Jurkat, Clone E6-1 (cell line): ENCODE measurements around the gene BCL2L1. TPM values are rescaled to one million over a fixed set of nuclear protein-coding genes. Genes with fewer than 3 reads are reported as not detected.
"Not testable (repeated sequence)": the region's sequence is repeated elsewhere in the genome, so short reads cannot be mapped to it uniquely, and the experiment has no call there.

Experiments used
- DNase-seq: peaks from one replicate; pipeline ENCODE4 v3.0.0-alpha.2; 2011; ENCODE audit warnings: low read depth, low spot score
- H3K4me3 ChIP-seq: 2 replicates; pipeline ENCODE4 v1.5.1; 2011; ENCODE audit warnings: mild to moderate bottlenecking, low read length, control low read depth, moderate library complexity
- polyA plus RNA-seq: library from polyadenylated mRNA; unstranded; fragments of >200 nt; gene quantifications from one replicate; pipeline ENCODE4 v1.2.1, GENCODE V29; 2012; ENCODE audit warnings: missing spikeins; ENCODE audit not compliant: insufficient read length, insufficient read depth

BCL2L1 gene
- 54.1 TPM for polyA plus RNA-seq

DNA sequence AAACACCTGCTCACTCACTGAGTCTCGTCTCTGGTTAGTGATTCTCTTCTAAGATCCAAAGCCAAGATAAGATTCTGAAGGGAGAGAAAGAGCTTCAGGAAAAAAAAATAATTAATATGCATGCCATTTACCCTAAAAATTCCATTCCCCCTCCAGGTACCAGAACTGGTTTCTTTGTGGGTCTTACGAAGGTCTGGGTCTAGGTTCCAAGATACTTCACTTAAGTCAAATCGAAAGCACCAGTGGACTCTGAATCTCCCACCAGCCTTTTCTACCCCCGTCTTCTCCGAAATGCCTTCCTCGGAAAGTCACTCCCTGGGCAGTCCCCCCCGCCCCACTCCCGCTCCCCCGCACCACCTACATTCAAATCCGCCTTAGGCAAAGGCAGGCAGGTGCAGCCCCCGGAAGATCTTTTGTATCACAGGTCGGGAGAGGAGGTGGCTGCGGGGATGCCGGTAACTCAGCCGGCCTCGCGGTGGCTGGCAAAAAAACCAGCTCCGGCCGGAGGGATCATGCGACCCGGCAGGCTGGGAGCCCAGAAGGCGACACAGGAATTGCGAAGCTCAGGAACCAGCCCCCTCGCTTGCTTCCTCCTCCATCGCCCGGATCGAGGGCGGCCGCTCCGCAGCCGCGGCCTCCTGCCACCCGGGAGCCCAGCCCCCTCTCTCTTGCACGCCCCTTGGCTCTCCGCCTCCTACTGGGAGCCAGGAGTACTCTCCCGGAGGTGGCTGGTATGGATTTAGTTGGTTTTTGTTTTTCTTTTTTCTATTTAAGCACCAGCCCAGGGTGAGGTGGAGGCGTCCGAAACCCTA is at the start of gene BCL2L1:
TSS of gene BCL2L1 (minus strand) at position 612 of the 812 bp plus-strand sequence. CDS start 650 bp downstream, outside the sequence.
- peak; percentile 73 for DNase-seq
- H3K4me3 ChIP-seq: peak within 1 kb of the TSS; percentile 76

GRCh38 chr20:31770243-31770642 is 47.6 kb upstream of the BCL2L1 start:
- H3K4me3 ChIP-seq: no peak overlapping the region
- no peak for DNase-seq

- H3K4me3 ChIP-seq: no peak overlapping the region
- no peak for DNase-seq
Measured at GRCh38 chr20:31769681-31770080, 47.0 kb upstream of the BCL2L1 start.

DNA sequence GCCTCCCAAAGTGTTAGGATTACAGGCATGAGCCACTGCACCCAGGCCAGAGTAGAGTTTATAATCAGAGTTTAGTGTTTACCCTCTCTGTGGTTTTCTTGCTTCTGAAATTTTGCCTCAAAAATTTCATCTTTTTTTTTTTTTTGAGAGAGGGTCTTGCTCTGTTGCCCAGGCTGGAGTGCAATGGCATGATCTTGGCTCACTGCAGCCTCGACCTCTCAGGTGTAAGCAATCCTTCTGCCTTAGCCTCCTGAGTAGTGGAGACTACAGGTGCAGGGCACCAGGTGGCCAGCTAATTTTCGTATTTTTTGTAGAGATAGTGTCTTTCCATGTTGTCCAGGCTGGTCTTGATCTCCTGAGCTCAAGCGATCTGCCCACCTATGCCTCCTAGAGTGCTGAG is 45.1 kb upstream of the BCL2L1 start:
- DNase-seq: no peak
- H3K4me3 ChIP-seq: no peak overlapping the region

DNA sequence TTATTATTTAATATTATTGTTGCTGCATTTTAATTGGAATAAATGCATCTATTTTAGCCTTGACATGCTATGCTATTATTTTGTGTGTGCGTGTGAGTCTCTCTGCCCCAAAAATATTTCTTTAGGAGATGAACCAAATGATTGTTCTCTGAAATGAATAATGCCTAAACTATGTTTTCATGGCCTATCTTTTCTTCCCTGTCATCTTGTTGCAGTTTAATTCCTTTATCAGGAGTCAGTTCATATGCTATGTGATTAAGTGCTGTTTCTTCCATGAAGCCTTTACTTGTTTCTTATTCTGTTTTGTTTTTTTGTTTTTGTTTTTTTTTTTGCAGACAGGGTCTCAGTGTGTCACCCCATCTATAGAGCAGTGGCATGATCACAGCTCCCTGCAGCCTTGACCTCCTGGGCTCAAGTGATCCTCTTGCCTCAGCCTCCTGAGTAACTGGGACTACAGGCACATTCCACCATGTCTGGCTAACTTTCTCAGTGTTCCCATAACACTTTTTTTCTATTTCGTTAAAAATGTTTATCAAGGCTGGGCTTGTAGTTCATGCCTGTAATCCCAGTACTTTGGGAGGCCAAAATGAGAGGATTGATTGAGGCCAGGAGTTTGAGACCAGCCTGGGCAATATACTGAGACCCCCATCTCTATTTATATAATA is 42.1 kb upstream of the BCL2L1 start:
- no peak for DNase-seq
- no peak overlapping the region for H3K4me3 ChIP-seq

GRCh38 chr20:31760519-31761240 is 38.0 kb upstream of the BCL2L1 start:
- no peak overlapping the region for H3K4me3 ChIP-seq
- DNase-seq: no peak

DNA sequence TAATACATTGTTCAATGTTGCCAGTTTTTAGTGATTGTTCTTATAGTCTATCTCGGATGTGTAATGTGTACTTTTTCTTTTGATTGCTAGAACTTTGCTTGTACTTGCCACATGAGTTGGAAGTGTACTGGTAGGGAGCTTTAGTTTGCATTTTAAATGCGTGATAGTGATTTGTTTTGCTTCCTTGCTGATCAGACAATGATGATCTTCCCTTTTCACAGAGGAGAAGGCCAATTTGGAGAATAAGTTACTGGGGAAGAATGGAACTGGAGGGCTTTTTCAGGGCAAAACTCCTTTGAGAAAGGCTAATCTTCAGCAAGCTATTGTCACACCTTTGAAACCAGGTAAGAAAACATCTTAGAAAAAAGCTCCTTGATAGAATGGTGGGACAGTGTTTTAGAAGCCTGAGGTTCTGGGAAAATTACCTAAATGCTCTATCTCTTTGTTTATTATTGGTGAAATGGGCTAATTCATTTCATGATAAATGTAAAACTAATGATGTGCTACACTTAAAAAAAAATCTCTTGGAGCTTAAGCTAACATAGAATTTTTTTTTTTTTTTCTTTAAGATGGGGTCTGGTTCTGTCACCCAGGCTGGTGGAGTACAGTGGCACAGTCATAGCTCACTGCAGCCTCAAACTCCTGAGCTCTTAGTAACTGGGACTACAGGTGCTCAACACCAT is 37.3 kb upstream of the BCL2L1 start:
- DNase-seq: no peak
- H3K4me3 ChIP-seq: no peak overlapping the region

DNA sequence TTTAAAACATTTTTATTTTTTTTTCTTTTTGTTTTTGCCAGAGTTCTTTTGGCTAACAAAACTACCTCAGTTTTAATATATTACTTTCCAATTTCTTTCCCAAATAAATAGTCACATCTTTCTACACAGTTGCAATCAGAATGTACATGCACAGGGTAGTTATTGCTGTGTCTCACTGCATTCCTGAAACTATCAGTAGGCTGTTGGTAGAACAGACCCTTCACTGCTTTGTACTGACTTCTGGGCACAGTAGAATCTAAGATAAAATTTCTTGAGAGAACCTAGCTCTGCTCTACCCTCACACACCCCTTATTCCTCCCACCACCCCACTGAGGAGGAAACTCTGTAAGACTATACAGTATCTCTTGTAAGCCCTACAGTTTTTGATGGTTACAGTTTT is 36.3 kb upstream of the BCL2L1 start:
- DNase-seq: no peak
- no peak overlapping the region for H3K4me3 ChIP-seq

DNA sequence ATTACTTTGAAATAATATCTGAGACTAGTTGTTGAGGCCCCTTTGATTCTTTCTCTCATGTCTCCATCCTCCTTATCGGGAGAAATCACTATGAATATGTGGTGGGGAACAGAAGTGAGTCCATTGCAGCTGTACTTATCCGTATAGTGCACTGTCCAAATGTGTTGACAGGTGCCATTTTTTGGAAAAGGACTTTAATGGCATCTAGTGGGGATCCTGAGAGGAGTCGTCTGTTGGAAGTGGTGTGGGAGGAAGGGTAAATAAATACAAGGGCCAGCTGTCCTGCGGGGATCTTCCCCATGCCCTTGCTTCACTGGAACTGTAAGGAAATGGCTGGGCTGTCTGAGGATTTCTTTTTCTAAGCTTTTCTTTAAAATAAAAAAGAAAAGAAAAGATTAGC is 35.9 kb upstream of the BCL2L1 start:
- H3K4me3 ChIP-seq: no peak overlapping the region
- DNase-seq: no peak

- no peak for DNase-seq
Measured at GRCh38 chr20:31757254-31757653, 34.6 kb upstream of the BCL2L1 start.

DNA sequence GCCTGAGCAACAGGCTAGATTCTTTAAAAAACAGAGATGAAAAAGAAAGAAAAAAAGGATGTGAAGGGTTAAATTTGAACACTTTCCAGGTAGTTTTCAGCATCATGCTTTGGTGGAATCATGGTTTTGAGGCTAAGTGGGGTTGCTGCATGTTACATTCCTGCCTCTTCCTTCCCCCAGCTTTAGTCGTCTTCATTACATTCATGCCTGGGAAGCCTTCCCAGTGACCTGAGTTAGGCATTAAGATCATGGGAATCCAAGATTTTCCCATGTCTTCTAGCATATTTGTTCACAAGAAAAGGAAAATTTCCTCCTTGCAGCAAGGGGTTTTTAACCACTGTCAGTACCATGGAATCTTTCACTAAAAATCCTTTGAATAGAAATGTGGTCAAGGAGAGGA is 28.5 kb upstream of the BCL2L1 start:
- H3K4me3 ChIP-seq: no peak overlapping the region
- no peak for DNase-seq

More at GRCh38 chr20:31757254-31757653, 34.6 kb upstream of the BCL2L1 start:
- no peak overlapping the region for H3K4me3 ChIP-seq

DNA sequence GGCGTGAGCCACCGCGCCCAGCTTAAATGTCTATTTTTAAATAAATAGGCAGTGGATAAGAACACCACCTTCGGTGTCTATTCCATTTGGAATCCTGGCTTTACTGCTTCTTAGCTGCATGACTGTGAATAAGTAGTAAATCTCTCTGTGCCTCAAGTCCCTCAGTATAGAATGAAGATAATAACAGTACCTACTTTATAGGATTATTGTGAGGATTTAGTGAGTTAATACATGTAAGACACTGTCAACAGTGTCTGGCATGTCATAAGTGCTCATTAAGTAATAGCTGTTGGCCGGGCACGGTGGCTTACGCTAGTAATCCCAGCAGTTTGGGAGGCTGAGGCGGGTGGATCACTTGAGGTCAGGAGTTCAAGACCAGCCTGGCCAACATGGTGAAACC is 26.6 kb upstream of the BCL2L1 start:
- DNase-seq: no peak
- no peak overlapping the region for H3K4me3 ChIP-seq

GRCh38 chr20:31747640-31748039 is 25.0 kb upstream of the BCL2L1 start:
- DNase-seq: no peak

DNA sequence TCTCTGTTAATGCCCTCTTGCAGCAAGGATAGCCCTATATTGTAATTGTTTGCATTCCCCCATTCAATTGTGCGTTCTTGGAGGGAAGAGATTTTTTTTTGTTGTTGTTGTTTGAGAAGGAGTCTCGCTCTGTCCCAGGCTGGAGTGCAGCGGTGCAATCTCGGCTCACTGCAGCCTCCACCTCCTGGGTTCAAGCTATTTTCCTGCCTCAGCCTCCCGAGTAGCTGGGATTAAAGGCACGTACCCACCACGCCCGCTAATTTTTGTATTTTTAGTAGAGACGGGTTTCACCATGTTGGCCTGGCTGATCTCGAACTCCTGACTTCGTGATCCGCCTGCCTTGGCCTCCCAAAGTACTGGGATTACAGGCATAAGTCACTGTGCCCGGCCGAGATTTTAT is 24.4 kb upstream of the BCL2L1 start:
- not testable (repeated sequence) for H3K4me3 ChIP-seq, DNase-seq

More at GRCh38 chr20:31747640-31748039, 25.0 kb upstream of the BCL2L1 start:
- no peak overlapping the region for H3K4me3 ChIP-seq

- no peak for DNase-seq
- H3K4me3 ChIP-seq: no peak overlapping the region
Measured at GRCh38 chr20:31746068-31746878, 23.6 kb upstream of the BCL2L1 start.

- peak overlapping the region; percentile 99 for H3K4me3 ChIP-seq
- DNase-seq: no peak
Measured at GRCh38 chr20:31740656-31741323, 18.1 kb upstream of the BCL2L1 start.

DNA sequence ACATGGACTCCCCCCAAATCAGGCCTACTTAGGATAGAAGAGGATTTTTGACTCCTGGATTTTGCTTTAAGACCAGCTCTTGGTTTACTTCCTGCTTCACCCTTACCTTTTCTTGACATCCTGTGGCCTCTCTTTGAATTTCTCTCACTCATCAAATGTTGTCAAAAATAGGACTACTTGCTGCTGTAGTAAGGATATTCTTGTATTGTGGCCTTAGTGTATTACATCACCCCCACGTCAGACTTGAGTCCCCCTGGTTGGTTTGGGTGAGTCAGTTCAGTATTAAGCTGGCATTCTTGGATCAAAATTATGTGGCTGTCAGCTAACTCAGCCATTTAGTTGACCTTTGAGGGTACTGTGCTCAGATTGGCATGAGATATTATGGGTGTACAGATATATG is 17.5 kb upstream of the BCL2L1 start:
- peak; percentile 37 for DNase-seq
- peak overlapping the region; percentile 99 for H3K4me3 ChIP-seq

DNA sequence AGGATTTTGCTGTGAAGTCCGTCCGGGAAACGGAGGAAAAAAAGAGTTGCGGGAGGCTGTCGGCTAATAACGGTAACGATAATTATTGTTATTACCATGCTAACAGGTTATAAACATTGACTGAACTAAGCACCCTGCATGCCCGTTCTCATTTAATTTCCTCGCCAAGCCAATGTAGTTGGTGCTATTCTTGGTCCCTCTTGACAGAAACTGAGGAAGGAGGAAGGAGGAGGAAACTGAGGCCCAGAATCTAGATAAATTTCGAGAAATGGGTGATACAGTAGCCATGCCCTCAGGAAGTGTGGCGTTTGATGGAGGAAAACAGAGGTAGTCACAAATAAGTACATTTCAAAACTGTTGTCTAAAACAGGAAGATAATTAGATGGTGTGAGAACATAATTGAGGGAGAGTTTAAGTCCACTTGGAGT is 16.9 kb upstream of the BCL2L1 start:
- H3K4me3 ChIP-seq: peak overlapping the region; percentile 99
- no peak for DNase-seq
